Nucleus accumbens (tissue), 56 donors: ENCODE results near the gene TTC9B.
"Not testable (repeated sequence)": the region's sequence is repeated elsewhere in the genome, so short reads cannot be mapped to it uniquely, and the experiment has no call there.

ENCODE experiments used
- DNase-seq, 56 donors: peaks; one replicate each; lab custom pipeline; 2025; lab: John Stamatoyannopoulos, UW

The TTC9B gene

GRCh38 chr19:40234429-40235237 is 16.4 kb upstream of the TTC9B start:
- no peak for DNase-seq

DNA sequence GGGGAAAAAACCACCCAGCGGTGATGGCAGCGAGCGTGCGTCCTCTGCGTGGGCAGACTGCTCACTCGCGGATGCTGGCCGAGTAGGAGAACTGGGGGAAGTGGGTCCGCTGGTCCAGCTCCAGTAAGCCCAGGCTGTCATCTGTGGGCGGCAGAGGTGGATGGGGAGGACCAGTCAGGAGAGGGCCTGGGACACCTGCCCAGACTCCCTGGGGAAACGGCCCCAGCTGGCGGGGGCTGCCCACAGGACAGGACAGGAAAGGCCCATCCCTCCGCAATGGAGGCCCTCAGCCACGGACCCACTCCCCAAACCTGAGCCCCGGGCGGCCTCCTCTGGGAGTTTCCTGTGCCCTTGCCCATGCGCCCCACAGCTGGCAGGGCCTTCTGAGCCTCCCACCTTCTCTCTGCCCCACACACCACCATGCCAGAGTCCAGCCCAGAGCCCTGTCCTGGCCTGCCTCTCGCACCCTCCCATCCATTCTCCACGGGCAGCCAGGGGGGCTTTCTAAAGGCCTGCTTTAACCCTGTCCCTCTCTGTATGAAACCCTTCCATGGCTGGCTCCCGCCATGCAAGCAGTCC is 15.7 kb upstream of the TTC9B start:
- no peak for DNase-seq

GRCh38 chr19:40232949-40233810 is 15.0 kb upstream of the TTC9B start:
- DNase-seq = no peak

- no peak for DNase-seq
These were observed 14.3 kb upstream of the TTC9B start for GRCh38 chr19:40232479-40232878.

DNA sequence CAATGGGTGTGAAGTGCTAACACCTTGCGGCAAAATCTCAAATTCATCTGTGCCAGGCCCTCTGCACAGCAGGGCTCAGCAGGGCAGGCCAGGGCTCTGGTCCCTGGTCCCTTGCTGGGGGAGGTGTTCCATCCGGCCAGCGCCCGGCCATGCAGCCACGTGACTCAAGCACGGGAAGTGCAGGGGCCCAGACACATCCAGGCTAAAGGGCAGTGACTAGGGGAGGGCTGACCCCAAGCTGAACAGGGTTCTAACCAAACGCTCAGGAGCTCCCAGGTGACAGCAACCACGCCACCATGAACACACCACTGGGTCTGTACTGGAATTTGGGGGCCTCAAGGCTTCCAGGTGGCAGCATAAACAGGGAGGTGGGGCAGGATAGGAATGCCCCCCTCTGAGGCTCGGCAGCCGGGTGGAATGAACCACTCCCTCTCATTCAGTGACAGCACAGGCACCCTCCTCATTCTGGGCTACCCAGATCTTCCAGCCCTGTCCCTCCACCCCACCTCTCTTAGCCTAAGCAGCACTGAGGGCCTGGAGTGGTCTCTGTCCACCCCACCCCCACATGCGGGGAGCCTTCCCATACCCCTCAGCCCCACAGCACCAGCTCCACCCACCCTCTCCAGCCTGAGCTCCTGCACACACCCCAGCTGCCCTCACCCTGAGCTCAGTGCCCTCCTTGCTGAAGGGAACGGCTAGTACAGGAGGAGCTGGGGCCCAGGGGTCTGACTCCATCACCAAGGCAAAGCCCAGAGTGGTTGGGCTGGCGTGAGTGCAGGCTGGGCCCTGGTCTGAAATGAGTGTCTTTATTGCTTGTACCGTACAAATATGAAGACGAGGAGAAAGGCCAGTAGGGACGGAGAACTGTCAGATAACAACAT is 13.6 kb upstream of the TTC9B start:
- DNase-seq = no peak

GRCh38 chr19:40231057-40231456 is 12.9 kb upstream of the TTC9B start:
- DNase-seq = no peak

DNA sequence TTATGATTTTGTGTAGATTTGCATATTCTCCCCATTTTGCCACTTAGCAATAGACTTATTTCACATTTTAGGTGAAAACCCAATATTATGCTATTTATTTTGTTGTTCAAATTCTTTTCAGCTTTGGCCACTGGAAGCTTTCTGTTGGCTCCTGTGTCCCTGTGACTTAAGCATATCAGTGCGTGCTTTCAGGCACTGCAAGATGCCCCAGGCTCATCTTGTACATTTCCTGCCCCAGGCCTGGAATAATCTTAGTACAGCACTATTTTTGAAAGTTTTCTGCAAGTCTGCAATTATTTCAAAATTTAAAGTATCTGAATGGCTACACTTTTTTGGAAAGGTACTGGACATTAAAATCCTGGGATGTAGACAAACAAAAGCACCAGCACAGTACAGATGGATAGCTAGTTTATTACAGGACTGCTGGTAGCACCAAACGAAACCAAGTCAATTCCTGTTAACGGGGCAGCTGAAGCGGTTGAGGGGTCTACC is 11.8 kb upstream of the TTC9B start:
- DNase-seq = no peak

DNA sequence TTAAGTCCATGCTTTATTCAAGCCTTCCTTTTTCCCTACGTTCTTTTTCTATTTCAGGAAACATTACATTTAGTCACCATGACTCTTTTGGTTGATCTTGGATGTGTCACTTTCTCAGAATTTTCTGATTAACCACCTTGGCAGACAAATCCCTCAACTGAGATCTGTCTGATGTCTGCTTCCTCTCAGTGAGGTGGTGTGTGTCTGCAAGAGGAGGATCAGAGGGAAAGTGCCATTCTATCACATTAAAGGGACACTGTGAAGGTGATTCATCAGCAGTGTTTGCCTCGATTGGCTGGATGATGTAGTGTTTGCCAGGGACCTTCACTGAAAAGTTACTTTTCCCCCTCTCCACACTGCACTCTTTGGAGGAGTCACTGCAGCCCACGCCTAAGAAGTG is 11.3 kb upstream of the TTC9B start:
- no peak for DNase-seq

DNA sequence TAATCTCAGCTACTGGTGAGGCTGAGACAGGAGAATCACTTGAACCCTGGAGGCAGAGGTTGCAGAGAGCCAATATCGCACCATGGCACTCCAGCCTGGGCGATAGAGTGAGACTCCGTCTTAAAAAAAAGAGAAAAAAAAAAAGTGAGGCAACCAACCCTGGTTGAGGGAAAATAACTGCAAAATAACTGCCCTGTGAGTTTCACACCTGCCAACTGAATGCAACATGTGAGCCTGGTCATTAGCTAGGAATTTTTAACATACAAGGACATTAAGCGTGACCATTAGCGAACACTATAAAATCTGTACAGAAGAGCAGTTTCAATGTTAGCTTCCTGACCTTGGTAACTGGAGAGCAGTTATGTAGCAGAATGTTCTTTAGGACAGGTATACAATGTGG is 10.7 kb upstream of the TTC9B start:
- no peak for DNase-seq

GRCh38 chr19:40228346-40228745 is 10.2 kb upstream of the TTC9B start:
- DNase-seq = no peak

DNA sequence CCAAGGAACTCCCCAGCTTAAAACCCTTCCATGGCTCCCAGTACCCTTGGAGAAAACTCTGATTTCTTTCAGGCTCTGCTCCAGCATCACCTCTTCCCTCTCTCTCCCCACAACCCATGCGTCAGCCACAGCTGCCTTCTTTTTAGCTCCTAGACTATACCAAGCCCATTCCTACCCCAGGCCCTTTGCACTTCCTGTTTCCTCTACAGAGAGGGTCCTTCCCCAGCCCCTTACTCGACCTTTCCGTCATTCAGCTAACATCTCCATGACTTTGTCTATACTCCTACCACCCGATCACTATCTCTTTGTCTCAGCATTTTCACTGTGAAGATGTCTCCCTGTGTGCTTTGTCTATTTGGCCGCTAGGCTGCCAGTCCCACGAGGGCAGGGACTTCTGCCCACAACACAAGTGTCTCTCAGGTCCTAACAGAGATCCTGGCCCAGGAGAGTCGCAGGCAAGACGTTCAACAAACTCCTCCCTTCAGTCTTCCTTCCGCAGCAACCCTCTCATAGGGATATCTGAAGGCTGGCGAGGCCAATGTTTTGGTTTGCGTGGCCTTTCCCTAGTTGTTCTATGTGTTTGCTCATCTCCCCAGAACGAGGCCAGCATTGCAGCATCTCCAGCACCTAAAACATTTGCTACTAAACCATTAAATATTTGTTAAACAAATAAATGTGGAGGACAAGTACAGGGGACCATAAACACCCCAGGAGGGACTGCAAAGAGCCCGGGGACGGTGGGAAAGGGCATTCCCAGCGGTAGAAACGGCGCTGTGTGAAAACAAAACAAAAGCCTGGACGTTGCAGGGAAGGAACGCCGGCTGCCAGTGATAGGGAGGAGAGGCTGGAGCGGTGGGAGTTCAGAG is 7.5 kb upstream of the TTC9B start:
- no peak for DNase-seq

- no peak for DNase-seq
These were observed 6.4 kb upstream of the TTC9B start for GRCh38 chr19:40224342-40225150.

- no peak for DNase-seq
These were observed 5.1 kb upstream of the TTC9B start for GRCh38 chr19:40223135-40223822.

- DNase-seq = peak in 52 of 56 donors; percentile 10 to 90 (median 65)
These were observed 3.9 kb upstream of the TTC9B start for GRCh38 chr19:40221858-40222619.

DNA sequence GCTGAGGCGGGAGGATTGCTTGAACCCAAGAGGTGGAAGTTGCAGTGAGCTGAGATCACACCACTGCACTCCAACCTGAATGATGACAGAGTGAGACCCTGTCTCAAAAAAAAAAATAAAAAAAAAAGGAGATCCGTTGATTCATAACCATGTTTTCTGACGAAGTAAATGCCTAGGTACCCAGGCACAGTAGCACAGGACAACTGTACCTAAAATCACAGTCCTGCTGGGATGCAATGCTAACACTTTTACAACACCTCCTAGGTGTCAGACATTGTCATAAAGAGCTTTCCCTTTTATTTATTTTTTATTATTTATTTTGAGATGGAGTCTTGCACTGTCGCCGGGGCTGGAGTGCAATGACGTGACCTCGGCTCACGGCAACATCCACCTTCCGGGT is 2.5 kb upstream of the TTC9B start:
- DNase-seq = no peak

- DNase-seq = peak in 2 of 56 donors; percentile 42 to 58
These were observed 1.6 kb upstream of the TTC9B start for GRCh38 chr19:40219721-40220276.

DNA sequence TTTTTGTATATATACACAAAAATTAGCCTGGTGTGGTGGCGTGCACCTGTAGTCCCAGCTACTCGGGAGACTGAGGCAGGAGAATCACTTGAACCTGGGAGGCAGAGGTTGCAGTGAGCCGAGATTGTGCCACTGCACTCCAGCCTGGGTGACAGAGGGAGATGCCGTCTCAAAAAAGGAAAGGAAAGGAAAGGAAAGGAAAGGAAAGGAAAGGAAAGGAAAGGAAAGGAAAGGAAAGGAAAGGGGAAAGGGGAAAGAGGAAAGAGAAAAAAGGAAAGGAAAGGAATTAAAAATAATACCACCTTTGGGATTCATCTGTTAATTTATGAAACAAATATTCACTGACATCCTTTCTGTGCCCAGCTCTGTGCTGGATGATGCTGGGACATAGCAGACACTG is 845 bp upstream of the TTC9B start:
- not testable (repeated sequence) for DNase-seq
